ENCODE results near the gene RNF222. TPM values are rescaled to one million over a fixed set of nuclear protein-coding genes. Genes with fewer than 3 reads are reported as not detected.

Gene RNF222
- polyA plus RNA-seq, 1 of the 3 experiments (the other 2 are of a cell fraction): not detected

- Histone ChIP-seq H3F3A (replicated peaks; ENCODE audit: insufficient read depth) (peaks cover 4% of the 10 kb centered on the region), H3K4me2 (peak overlapping the region; percentile 88), H3K4me1 (ENCODE audit: control insufficient read depth in 1 of 2, insufficient read depth in 2 of 2, low read depth in 1 of 2, low read length in 1 of 2) (peaks cover 0 to 6% of the 10 kb centered on the region in 2 experiments; a peak in 1 of 4 replicates), H3K27ac (ENCODE audit: low read depth in 2 of 2, low read length in 1 of 2) (peak overlapping the region in 1 of 2 experiments; percentile 96; a peak in 2 of 4 replicates), H3K4me3 (ENCODE audit: low read depth in 2 of 2, low read length in 1 of 2) (peak overlapping the region; percentile 87 to 90), H3K36me3 (replicated peaks in 1 of 2; ENCODE audit: control insufficient read depth in 1 of 2, insufficient read depth in 2 of 2, low read length in 1 of 2) (peaks cover 4 to 26% of the 10 kb centered on the region in 2 experiments), H3K79me2 (ENCODE audit: insufficient read depth) (peaks cover 59% of the 10 kb centered on the region), H3K9me2 (no peaks in the 10 kb centered on the region), H2AFZ (ENCODE audit: low read depth) (no peak overlapping the region), H3K9ac (peak overlapping the region; percentile 96), H3K27me3 (ENCODE audit: insufficient read depth) (no peaks in the 10 kb centered on the region), H3K9me3 (no peaks in the 10 kb centered on the region), H4K20me1 (ENCODE audit: insufficient read depth) (peaks cover 55% of the 10 kb centered on the region)
- ChIA-PET CTCF (interaction anchor here (1.1 to 2.6 kb wide), 6 partner anchors 11 to 309 kb away, joined by 3 to 11 read pairs (median 4); no protein-coding TSS in a partner anchor), POLR2A (interaction anchor here (0.7 kb wide), 1 partner anchor 428 kb away, joined by 3 read pairs; no protein-coding TSS in a partner anchor)
- no peak for DNase-seq
- WGBS (ENCODE audit: low lambda C conversion rate): 30% methylated on average over 5 of the region's 5 CpGs
- TF ChIP-seq IRF3 (IDR thresholded peaks at IDR 0.05; ENCODE audit: low read depth, low read length): no peak
- no peak for TF ChIP-seq NFIC (IDR thresholded peaks at IDR 0.05; ENCODE audit: borderline replicate concordance)
- TF ChIP-seq SIN3A (IDR thresholded peaks at IDR 0.05; ENCODE audit: borderline replicate concordance, low read depth, low read length): no peak
- TF ChIP-seq ELF1 (IDR thresholded peaks at IDR 0.05): no peak
- no peak for TF ChIP-seq TAF1 (IDR thresholded peaks at IDR 0.05; ENCODE audit: borderline replicate concordance, low read depth, low read length)
- TF ChIP-seq ZBTB33 (IDR thresholded peaks at IDR 0.05; ENCODE audit: borderline replicate concordance, low read depth): no peak
- no peak for TF ChIP-seq SMC3 (IDR thresholded peaks at IDR 0.05; ENCODE audit: low read depth, low read length)
- TF ChIP-seq EP300 (IDR thresholded peaks at IDR 0.05; ENCODE audit: borderline replicate concordance in 1 of 2, low read depth in 1 of 2, low read length in 1 of 2): no peak
- TF ChIP-seq JUND (IDR thresholded peaks at IDR 0.05): no peak
- no peak for TF ChIP-seq PBX3 (IDR thresholded peaks at IDR 0.05)
- no peak for TF ChIP-seq FOSL2 (IDR thresholded peaks at IDR 0.05; ENCODE audit: borderline replicate concordance, low read depth)
- no peak for TF ChIP-seq YY1 (IDR thresholded peaks at IDR 0.05; ENCODE audit: low read depth)
- TF ChIP-seq, protein P1, sequence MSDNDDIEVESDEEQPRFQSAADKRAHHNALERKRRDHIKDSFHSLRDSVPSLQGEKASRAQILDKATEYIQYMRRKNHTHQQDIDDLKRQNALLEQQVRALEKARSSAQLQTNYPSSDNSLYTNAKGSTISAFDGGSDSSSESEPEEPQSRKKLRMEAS (IDR thresholded peaks at IDR 0.05; ENCODE audit: low read depth): no peak
- no peak for TF ChIP-seq MXI1 (IDR thresholded peaks at IDR 0.05; ENCODE audit: low read depth, low read length)
- TF ChIP-seq MEF2A (IDR thresholded peaks at IDR 0.05; ENCODE audit: borderline replicate concordance, low read depth): no peak
- no peak for TF ChIP-seq RAD21 (IDR thresholded peaks at IDR 0.05; ENCODE audit: low read length)
- no peak for TF ChIP-seq POLR2AphosphoS5 (IDR thresholded peaks at IDR 0.05; ENCODE audit: low read depth, low read length)
- no peak for TF ChIP-seq USF1 (IDR thresholded peaks at IDR 0.05; ENCODE audit: borderline replicate concordance, low read depth)
- TF ChIP-seq CHD2 (IDR thresholded peaks at IDR 0.05; ENCODE audit: low read length, partially characterized antibody): no peak
Measured at GRCh38 chr17:8436844-8437171, 39.2 kb upstream of the RNF222 start.

All from SK-N-SH (cell line).